ENCODE results near the gene SH3RF2.

Gene SH3RF2

GRCh38 chr5:146025681-146026080, 89.3 kb downstream of the SH3RF2 start:
- DNase-seq (ENCODE audit: low spot score): no peak
- no peak for TF ChIP-seq CTCF (IDR thresholded peaks at IDR 0.05)
- H3K4me3 ChIP-seq: no peak overlapping the region
- no peak overlapping the region for H3K27ac ChIP-seq

GRCh38 chr5:146026307-146027010, 90.1 kb downstream of the SH3RF2 start:
- TF ChIP-seq CTCF (IDR thresholded peaks at IDR 0.05): no peak
- H3K27ac ChIP-seq: no peak overlapping the region
- no peak for DNase-seq (ENCODE audit: low spot score)
- no peak overlapping the region for H3K4me3 ChIP-seq

GRCh38 chr5:146027751-146028150, 91.4 kb downstream of the SH3RF2 start:
- Histone ChIP-seq H3K4me3 (no peak overlapping the region), H3K27ac (no peak overlapping the region)
- no peak for TF ChIP-seq CTCF (IDR thresholded peaks at IDR 0.05)
- DNase-seq (ENCODE audit: low spot score): no peak

GRCh38 chr5:146032911-146033310, 96.5 kb downstream of the SH3RF2 start:
- Histone ChIP-seq H3K27ac (no peak overlapping the region), H3K4me3 (no peak overlapping the region)
- no peak for TF ChIP-seq CTCF (IDR thresholded peaks at IDR 0.05)
- peak; percentile 50 for DNase-seq (ENCODE audit: low spot score)

GRCh38 chr5:146034127-146034526, 97.7 kb downstream of the SH3RF2 start:
- Histone ChIP-seq H3K4me3 (no peak overlapping the region), H3K27ac (no peak overlapping the region)
- TF ChIP-seq CTCF (IDR thresholded peaks at IDR 0.05): no peak
- peak; percentile 33 for DNase-seq (ENCODE audit: low spot score)

- H3K27ac ChIP-seq: no peak overlapping the region
- TF ChIP-seq CTCF (IDR thresholded peaks at IDR 0.05): no peak
- no peak overlapping the region for H3K4me3 ChIP-seq
- DNase-seq (ENCODE audit: low spot score): peak; percentile 17
These were observed 98.2 kb downstream of the SH3RF2 start for GRCh38 chr5:146034605-146035004.

- DNase-seq (ENCODE audit: low spot score): no peak
- H3K4me3 ChIP-seq: no peak overlapping the region
- no peak for TF ChIP-seq CTCF (IDR thresholded peaks at IDR 0.05)
- no peak overlapping the region for H3K27ac ChIP-seq
These were observed 103.0 kb downstream of the SH3RF2 start for GRCh38 chr5:146039420-146039819.
